ENCODE measurements around the gene PSMB3. TPM values are rescaled to one million over a fixed set of nuclear protein-coding genes. Genes with fewer than 3 reads are reported as not detected.

Gene PSMB3
- total and polyA plus RNA-seq, 10 donors: 119 to 235 (median 172) TPM

DNA sequence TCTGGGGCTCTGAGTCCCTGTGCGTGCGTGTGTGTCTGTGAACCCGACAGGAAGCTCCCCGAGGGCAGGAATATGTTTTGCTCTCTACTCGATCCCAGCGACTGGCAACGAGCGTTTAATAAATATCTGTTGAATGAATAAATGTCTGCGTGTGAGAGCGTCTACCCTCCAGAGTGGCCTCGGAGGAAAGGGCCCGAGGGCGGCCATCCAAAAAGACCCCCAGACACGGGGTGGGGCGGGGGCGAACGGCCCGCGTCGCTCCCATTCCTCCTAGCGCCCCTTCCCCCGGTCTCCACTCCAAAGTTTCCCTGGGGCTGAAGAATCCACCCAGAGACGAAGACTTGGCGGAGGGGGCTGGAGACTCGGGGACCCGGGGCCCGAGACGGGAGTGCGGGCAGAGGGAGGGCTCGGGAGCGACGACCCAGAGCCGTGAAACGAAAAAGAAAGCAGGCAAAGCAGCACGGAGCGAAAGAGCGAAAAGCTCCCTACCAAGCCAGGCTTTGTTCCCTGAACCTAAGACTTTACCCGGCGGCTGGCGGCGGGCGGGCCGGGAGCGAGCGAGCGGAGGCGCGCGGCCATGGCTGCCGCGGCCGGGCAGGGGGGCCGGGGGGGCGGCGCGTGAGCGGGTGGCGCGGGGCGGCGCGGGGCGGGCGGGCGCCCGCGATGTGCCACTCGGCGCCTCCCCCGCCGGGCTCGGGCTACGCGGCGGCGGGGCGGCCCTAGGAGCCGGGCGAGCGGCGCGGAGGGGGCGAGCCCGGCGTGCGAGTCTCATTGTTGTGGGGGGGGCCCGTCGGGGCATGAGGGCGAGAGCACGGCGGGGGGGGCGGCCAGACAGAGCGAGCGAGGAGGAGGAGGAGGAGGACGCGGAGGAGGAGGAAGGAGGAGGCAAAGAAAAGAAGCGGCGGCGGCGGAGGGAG, 47.7 kb upstream of the PSMB3 start, which contains the start of gene MLLT6:
Gene MLLT6 (plus strand): TSS at position 668 of the 917 bp plus-strand sequence. CDS start 360 bp downstream, outside the sequence.
- TF ChIP-seq, protein P1, sequence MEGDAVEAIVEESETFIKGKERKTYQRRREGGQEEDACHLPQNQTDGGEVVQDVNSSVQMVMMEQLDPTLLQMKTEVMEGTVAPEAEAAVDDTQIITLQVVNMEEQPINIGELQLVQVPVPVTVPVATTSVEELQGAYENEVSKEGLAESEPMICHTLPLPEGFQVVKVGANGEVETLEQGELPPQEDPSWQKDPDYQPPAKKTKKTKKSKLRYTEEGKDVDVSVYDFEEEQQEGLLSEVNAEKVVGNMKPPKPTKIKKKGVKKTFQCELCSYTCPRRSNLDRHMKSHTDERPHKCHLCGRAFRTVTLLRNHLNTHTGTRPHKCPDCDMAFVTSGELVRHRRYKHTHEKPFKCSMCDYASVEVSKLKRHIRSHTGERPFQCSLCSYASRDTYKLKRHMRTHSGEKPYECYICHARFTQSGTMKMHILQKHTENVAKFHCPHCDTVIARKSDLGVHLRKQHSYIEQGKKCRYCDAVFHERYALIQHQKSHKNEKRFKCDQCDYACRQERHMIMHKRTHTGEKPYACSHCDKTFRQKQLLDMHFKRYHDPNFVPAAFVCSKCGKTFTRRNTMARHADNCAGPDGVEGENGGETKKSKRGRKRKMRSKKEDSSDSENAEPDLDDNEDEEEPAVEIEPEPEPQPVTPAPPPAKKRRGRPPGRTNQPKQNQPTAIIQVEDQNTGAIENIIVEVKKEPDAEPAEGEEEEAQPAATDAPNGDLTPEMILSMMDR (IDR thresholded peaks at IDR 0.05 in 8 of 11, conservative IDR thresholded peaks at IDR 0.05 in 3 of 11): no peak
- TF ChIP-seq POLR2AphosphoS5 (IDR thresholded peaks at IDR 0.05): peak; percentile 66 to 81 (median 71)
- TF ChIP-seq POLR2A (IDR thresholded peaks at IDR 0.05): peak in 1 of 3 donors; percentile 2
- H3K36me3 ChIP-seq: peaks cover 0 to 28% (median 21%) of the 10 kb centered on the region in 6 donors
- H3K4me3 ChIP-seq: peak within 1 kb of the TSS; percentile 75 to 92 (median 85)
- peak; percentile 95 for DNase-seq
- no peaks in the 10 kb centered on the region for H3K9me3 ChIP-seq
- intact Hi-C loops (cut with DNase I; ENCODE audit: low total_unique reads): no loop called here
- H3K27me3 ChIP-seq (replicated peaks in 1 of 7): peaks cover 0 to 8% (median 0%) of the 10 kb centered on the region in 7 donors
- H3K27ac ChIP-seq: peak within 1 kb of the TSS; percentile 96 to 99 (median 97)
- peaks cover 27 to 86% (median 66%) of the 10 kb centered on the region in 6 donors for H3K4me1 ChIP-seq
- WGBS, 5 donors: 1 to 2% (median 2%) methylated on average over 47 to 99 of the region's 100 CpGs

DNA sequence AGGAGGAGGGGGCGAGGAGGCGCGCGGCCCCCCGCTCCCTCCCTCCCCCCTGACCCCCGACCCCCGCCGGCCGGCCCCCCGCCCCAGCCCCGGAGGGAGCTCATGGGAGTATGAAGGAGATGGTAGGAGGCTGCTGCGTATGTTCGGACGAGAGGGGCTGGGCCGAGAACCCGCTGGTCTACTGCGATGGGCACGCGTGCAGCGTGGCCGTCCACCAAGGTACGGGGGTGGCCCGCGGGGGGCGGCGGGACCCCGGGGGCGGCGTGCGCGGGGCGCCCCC, 47.1 kb upstream of the PSMB3 start:
- intact Hi-C loops (cut with DNase I; ENCODE audit: low total_unique reads): no loop called here
- Histone ChIP-seq H3K36me3 (peaks cover 0 to 34% (median 25%) of the 10 kb centered on the region in 6 donors), H3K27ac (peak overlapping the region; percentile 70 to 99 (median 97)), H3K27me3 (replicated peaks in 1 of 7) (peaks cover 0 to 8% (median 0%) of the 10 kb centered on the region in 7 donors), H3K4me1 (peaks cover 22 to 85% (median 62%) of the 10 kb centered on the region in 6 donors), H3K4me3 (peak overlapping the region; percentile 71 to 92 (median 85)), H3K9me3 (no peaks in the 10 kb centered on the region)
- WGBS, 5 donors: 0 to 3% (median 0%) methylated on average over 12 to 27 of the region's 32 CpGs
- TF ChIP-seq POLR2AphosphoS5 (IDR thresholded peaks at IDR 0.05) (no peak), POLR2A (IDR thresholded peaks at IDR 0.05) (no peak)
- TF ChIP-seq, protein P1 (IDR thresholded peaks at IDR 0.05 in 8 of 11, conservative IDR thresholded peaks at IDR 0.05 in 3 of 11): no peak
- no peak for DNase-seq

DNA sequence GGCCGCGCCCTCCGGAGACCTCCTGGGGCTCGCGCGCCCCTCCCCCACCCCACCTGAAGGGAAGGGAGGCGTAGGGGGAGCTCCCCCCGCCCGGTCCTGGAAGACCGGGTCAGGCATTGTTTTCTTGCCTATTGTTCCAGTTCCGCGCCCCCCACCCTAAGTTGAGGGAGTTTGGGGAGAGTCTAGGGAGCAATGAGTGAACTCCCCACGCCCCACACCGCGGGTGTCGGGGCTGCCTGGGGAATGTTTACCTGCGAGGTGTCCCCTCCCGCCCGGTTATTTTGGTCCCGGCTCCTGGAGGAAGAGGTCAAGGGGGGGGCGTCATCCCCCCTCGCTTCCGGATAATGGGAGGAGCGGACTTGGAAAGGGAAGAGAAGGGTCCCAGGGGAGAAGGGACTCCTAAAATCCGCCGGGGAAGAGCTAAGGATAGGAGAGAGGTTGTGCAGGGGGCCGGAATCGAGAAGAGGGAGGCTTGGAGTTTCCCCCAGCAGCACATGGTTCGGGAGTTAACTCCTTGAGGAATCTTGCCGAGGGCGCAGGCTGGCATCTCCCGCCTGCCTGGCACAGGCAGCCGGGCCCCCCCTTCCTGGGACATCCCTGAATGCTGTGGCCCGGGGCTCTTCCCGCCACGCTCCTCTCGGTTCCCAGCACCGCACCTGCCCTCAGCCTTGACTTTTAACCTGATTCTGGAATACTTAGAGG, 46.6 kb upstream of the PSMB3 start:
- DNase-seq: peak; percentile 87
- H3K4me3 ChIP-seq: peak overlapping the region; percentile 71 to 92 (median 85)
- no peaks in the 10 kb centered on the region for H3K9me3 ChIP-seq
- H3K4me1 ChIP-seq: peaks cover 18 to 85% (median 57%) of the 10 kb centered on the region in 6 donors
- intact Hi-C loops (cut with DNase I; ENCODE audit: low total_unique reads): no loop called here
- peaks cover 0 to 39% (median 28%) of the 10 kb centered on the region in 6 donors for H3K36me3 ChIP-seq
- peaks cover 0 to 8% (median 0%) of the 10 kb centered on the region in 7 donors for H3K27me3 ChIP-seq (replicated peaks in 1 of 7)
- 0 to 2% (median 1%) methylated on average over 24 to 38 of the region's 38 CpGs for WGBS, 5 donors
- peak overlapping the region; percentile 70 to 99 (median 97) for H3K27ac ChIP-seq
- peak in 1 of 3 donors; percentile 21 for TF ChIP-seq POLR2AphosphoS5 (IDR thresholded peaks at IDR 0.05)
- TF ChIP-seq, protein P1 (IDR thresholded peaks at IDR 0.05 in 8 of 11, conservative IDR thresholded peaks at IDR 0.05 in 3 of 11): no peak
- peak in 1 of 3 donors; percentile 23 for TF ChIP-seq POLR2A (IDR thresholded peaks at IDR 0.05)

Measured in spleen (tissue), 11 donors.